HepG2 (cell line): Measurements from ENCODE around the gene SLC34A3. TPM values are rescaled to one million over a fixed set of nuclear protein-coding genes. Genes with fewer than 3 reads are reported as not detected.
A peak's percentile ranks its signal among the peaks of the same experiment; 100 is the strongest.

Experiments
- ATAC-seq: fragments of 200-7000 bp; cut with Tn5 transposase; 3 replicates; pipeline ENCODE4 v1.9.1; 2020; ENCODE audit warnings: mild to moderate bottlenecking, moderate library complexity
- BruUV-seq: library from RNA; stranded (reverse); fragments of 400-500 nt; replicated peaks from 2 replicates; lab custom pipeline; 2021; lab: Mats Ljungman, UMichigan
- CTCF ChIA-PET: fragments of 300-600 bp; formaldehyde crosslinking; extraction: SDS; loops from one replicate; lab custom pipeline; 2021; ENCODE audit warnings: low total read pairs, inconsistent platforms, low intra/inter-chr PET ratio; lab: Yijun Ruan, JAX
- POLR2A ChIA-PET: fragments of 350-600 bp; sonication (Branson Sonifier 250); formaldehyde crosslinking; loops from one replicate; lab custom pipeline; 2020; ENCODE audit warnings: antibody characterized with exemption, inconsistent platforms; lab: Yijun Ruan, JAX
- DNase-seq: peaks from one replicate; pipeline ENCODE4 v3.0.0-alpha.2; 2015; ENCODE audit warnings: low spot score
- FAIRE-seq: peaks from 3 replicates; lab custom pipeline; 2011; peaks lifted over from hg19 to GRCh38; lab: Jason Lieb, UNC
- H2AFZ ChIP-seq: one replicate; pipeline ENCODE4 v1.6.1; 2011; ENCODE audit warnings: low read length, inconsistent platforms
- H3K27ac ChIP-seq: fragments of 300-600 bp; 3 replicates; pipeline ENCODE4 v1.8.0; 2011; ENCODE audit warnings: mixed run types, mild to moderate bottlenecking, mixed read lengths, low read length, inconsistent platforms; ENCODE audit not compliant: insufficient read depth; ENCODE audit errors: extremely low read length
- H3K27me3 ChIP-seq, 2 experiments: fragments of 200-600 bp in 1 of 2; 2 replicates in 1 of 2; 3 replicates in 1 of 2; pipeline versions ENCODE4 v1.6.0 to v1.8.0; 2011; ENCODE audit warnings: low read length in 2 of 2, mild to moderate bottlenecking in 2 of 2, moderate library complexity in 2 of 2, inconsistent platforms in 1 of 2; ENCODE audit not compliant: insufficient read depth in 2 of 2, control insufficient read depth in 1 of 2
- H3K36me3 ChIP-seq, 2 experiments: fragments of 200-600 bp in 1 of 2; replicated peaks in 1 of 2; 2 replicates in 1 of 2; 3 replicates in 1 of 2; pipeline versions ENCODE4 v1.5.1 to v1.8.0; 2011; ENCODE audit warnings: low read length in 2 of 2, inconsistent platforms in 1 of 2; ENCODE audit not compliant: insufficient read depth in 2 of 2, control insufficient read depth in 1 of 2
- H3K4me1 ChIP-seq: 2 replicates; pipeline ENCODE4 v1.5.1; 2012; ENCODE audit warnings: low read length, inconsistent platforms; ENCODE audit not compliant: insufficient read depth
- H3K4me2 ChIP-seq: 2 replicates; pipeline ENCODE4 v1.6.0; 2011; ENCODE audit warnings: low read depth, low read length, inconsistent platforms
- H3K4me3 ChIP-seq, 3 experiments: fragments of 200-600 bp in 1 of 3; sonication (generic), shearing (Covaris generic) in 1 of 3; replicated peaks in 1 of 3; 2 replicates each; pipeline ENCODE4 v1.5.1; 2011 to 2016; ENCODE audit warnings: low read length in 3 of 3, inconsistent platforms in 2 of 3, low read depth in 2 of 3, mild to moderate bottlenecking in 2 of 3, control low read depth in 1 of 3, mixed read lengths in 1 of 3; ENCODE audit not compliant: insufficient read depth in 1 of 3
- H3K79me2 ChIP-seq: one replicate; pipeline ENCODE4 v1.6.1; 2011; ENCODE audit warnings: low read length, inconsistent platforms; ENCODE audit not compliant: insufficient read depth
- H3K9ac ChIP-seq: 2 replicates; pipeline ENCODE4 v1.6.0; 2011; ENCODE audit warnings: mild to moderate bottlenecking, low read depth, low read length, inconsistent platforms; ENCODE audit not compliant: insufficient read depth
- H3K9me3 ChIP-seq: 2 replicates; pipeline ENCODE4 v1.5.1; 2012; ENCODE audit warnings: mild to moderate bottlenecking, low read length
- H4K20me1 ChIP-seq: 2 replicates; pipeline ENCODE4 v1.6.0; 2011; ENCODE audit warnings: inconsistent platforms, mild to moderate bottlenecking, low read length, moderate library complexity; ENCODE audit not compliant: insufficient read depth
- ARNTL ChIP-seq: sonication (generic); formaldehyde crosslinking; IDR thresholded peaks from 2 replicates; pipeline ENCODE4 v1.4.0; 2020; ENCODE audit warnings: mild to moderate bottlenecking, missing genetic modification reagents
- ATF6 ChIP-seq: sonication (generic); formaldehyde crosslinking; conservative IDR thresholded peaks from 2 replicates; pipeline ENCODE4 v1.4.0; 2020; ENCODE audit warnings: missing genetic modification reagents
- CBFB ChIP-seq: sonication (generic); formaldehyde crosslinking; IDR thresholded peaks from 2 replicates; pipeline ENCODE4 v1.4.0; 2020; ENCODE audit warnings: missing genetic modification reagents
- MXD3 ChIP-seq: IDR thresholded peaks from 2 replicates; pipeline ENCODE4 v1.6.1; 2016; ENCODE audit warnings: mild to moderate bottlenecking, missing biosample characterization, missing genetic modification reagents
- SMARCE1 ChIP-seq: fragments of 450-650 bp; IDR thresholded peaks from 2 replicates; pipeline ENCODE4 v1.6.1; 2017; ENCODE audit warnings: borderline replicate concordance
- TMF1 ChIP-seq: sonication (generic); formaldehyde crosslinking; IDR thresholded peaks from 2 replicates; pipeline ENCODE4 v1.8.1; 2022; ENCODE audit warnings: low read depth, missing genetic modification reagents
- ZFAT ChIP-seq: sonication (generic); formaldehyde crosslinking; conservative IDR thresholded peaks from 2 replicates; pipeline ENCODE4 v1.8.1; 2023; ENCODE audit warnings: missing genetic modification reagents, inconsistent platforms
- ZNF18 ChIP-seq: sonication (generic); formaldehyde crosslinking; IDR thresholded peaks from 2 replicates; pipeline ENCODE4 v1.8.0; 2022; ENCODE audit warnings: mild to moderate bottlenecking, missing genetic modification reagents; ENCODE audit not compliant: insufficient replicate concordance
- ZNF317 ChIP-seq: sonication (generic); formaldehyde crosslinking; IDR thresholded peaks from 2 replicates; pipeline ENCODE4 v1.5.0; 2020; ENCODE audit warnings: mild to moderate bottlenecking, missing genetic modification reagents
- ZNF609 ChIP-seq: sonication (generic); formaldehyde crosslinking; IDR thresholded peaks from 2 replicates; pipeline ENCODE4 v1.4.0; 2020; ENCODE audit warnings: mild to moderate bottlenecking, missing genetic modification reagents, borderline replicate concordance
- WGBS: methylation state at CpG from one replicate; pipeline ENCODE4 v1.1.6; 2017; ENCODE audit warnings: low lambda C conversion rate; 5-methylcytosine and 5-hydroxymethylcytosine counted together
- in situ Hi-C: cut with HindIII; loops from 2 replicates; pipeline ENCODE4 v1.10.0; 2017; ENCODE audit warnings: low pct_unique_long_range_greater_than_20kb; ENCODE audit not compliant: extremely low pct_ligation_motif_present
- intact Hi-C: fragments of 100-400 bp; cut with micrococcal nuclease; formaldehyde crosslinking; loops from one replicate; pipeline ENCODE4 v1.10.0; 2022; ENCODE audit not compliant: unreplicated experiment
- polyA plus RNA-seq, 8 experiments: library from polyadenylated mRNA; depleted of rRNA in 3 of 8; stranded (reverse) in 7 of 8; unstranded in 1 of 8; fragments of >200 nt; fragmentation: Illumina TruSeq in 4 of 8; extraction: Trizol in 4 of 8; gene quantifications; 2 replicates each; pipeline versions ENCODE4 v1.2.1 to v1.2.3, GENCODE V29; 2011 to 2016; ENCODE audit warnings: low read depth in 4 of 8, missing spikeins in 1 of 8, mixed read lengths in 1 of 8; ENCODE audit not compliant: insufficient read depth in 1 of 8
- total RNA-seq, 5 experiments: library from RNA; depleted of rRNA; stranded (reverse); fragments of >200 nt; fragmentation: Illumina TruSeq; extraction: Trizol; gene quantifications; 2 replicates each; pipeline ENCODE4 v1.2.3, GENCODE V29; 2016; ENCODE audit warnings: low read depth in 1 of 5
- TF ChIP-seq, protein P1 (sequence below): IDR thresholded peaks from 2 replicates; pipeline ENCODE4 v1.6.1; 2016; ENCODE audit warnings: mild to moderate bottlenecking

SLC34A3 gene
- total and polyA plus RNA-seq, 2 of the 13 experiments (the other 11 are each of a cell fraction or from before 2014, with no cell fraction given): 0.07 to 1.0 TPM

- WGBS: 2% methylated on average over 25 of the region's 98 CpGs
- Histone ChIP-seq H3K27me3 (no peaks in the 10 kb centered on the region), H3K9me3 (no peaks in the 10 kb centered on the region), H3K9ac (peak within 1 kb of the TSS; percentile 87), H3K79me2 (peaks cover 26% of the 10 kb centered on the region), H3K4me1 (peaks cover 28% of the 10 kb centered on the region), H4K20me1 (no peaks in the 10 kb centered on the region), H3K4me3 (peak within 1 kb of the TSS; percentile 84 to 99 (median 97)), H3K36me3 (peaks cover 17 to 28% of the 10 kb centered on the region in 2 experiments; a peak in 3 of 5 replicates), H2AFZ (no peak within 1 kb of the TSS), H3K4me2 (peak within 1 kb of the TSS; percentile 94), H3K27ac (peak within 1 kb of the TSS; percentile 81)
- ATAC-seq (peak; percentile 84), FAIRE-seq (peak; percentile 30), DNase-seq (peak; percentile 85)
- POLR2A ChIA-PET: interaction anchor here (0.8 to 3.8 kb wide), 28 partner anchors 10 to 133 kb away, joined by 3 to 52 read pairs (median 7); partner anchors contain the start of genes MAN1B1, NDOR1, NELFB and RNF208
- intact Hi-C loops: loop anchor here (1.0 to 2.0 kb wide), 3 partner anchors 16 to 38 kb away; partner anchors contain the start of genes NDOR1, RNF224 and TMEM203
- BruUV-seq: TSS peak; percentile 85
- in situ Hi-C loops: loop anchor here (5.0 kb wide), 1 partner anchor 39 kb away; the partner anchor contains the start of genes CYSRT1 and RNF224
- CTCF ChIA-PET: interaction anchor here (0.8 to 2.6 kb wide), 4 partner anchors 11 to 74 kb away, joined by 3 to 19 read pairs (median 10); partner anchors contain the start of gene RNF224
- no peak; the same call in 1 of the 2 replicates for TF ChIP-seq ZNF609 (CRISPR knock-in tag)
- TF ChIP-seq SMARCE1: no peak
- 0 out of 2 replicates have a peak, but pooled peaks have one; percentile 43 for TF ChIP-seq ZNF317 (CRISPR knock-in tag)
- TF ChIP-seq MXD3 (CRISPR knock-in tag): peak; percentile 85
- TF ChIP-seq ZNF18 (CRISPR knock-in tag): peak; percentile 75
- no peak for TF ChIP-seq ARNTL (CRISPR knock-in tag)
- peak; percentile 91 for TF ChIP-seq CBFB (CRISPR knock-in tag)
- TF ChIP-seq ATF6 (CRISPR knock-in tag): no peak; the same call in 1 of the 2 replicates
- TF ChIP-seq, protein P1, sequence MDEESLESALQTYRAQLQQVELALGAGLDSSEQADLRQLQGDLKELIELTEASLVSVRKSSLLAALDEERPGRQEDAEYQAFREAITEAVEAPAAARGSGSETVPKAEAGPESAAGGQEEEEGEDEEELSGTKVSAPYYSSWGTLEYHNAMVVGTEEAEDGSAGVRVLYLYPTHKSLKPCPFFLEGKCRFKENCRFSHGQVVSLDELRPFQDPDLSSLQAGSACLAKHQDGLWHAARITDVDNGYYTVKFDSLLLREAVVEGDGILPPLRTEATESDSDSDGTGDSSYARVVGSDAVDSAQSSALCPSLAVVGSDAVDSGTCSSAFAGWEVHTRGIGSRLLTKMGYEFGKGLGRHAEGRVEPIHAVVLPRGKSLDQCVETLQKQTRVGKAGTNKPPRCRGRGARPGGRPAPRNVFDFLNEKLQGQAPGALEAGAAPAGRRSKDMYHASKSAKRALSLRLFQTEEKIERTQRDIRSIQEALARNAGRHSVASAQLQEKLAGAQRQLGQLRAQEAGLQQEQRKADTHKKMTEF (CRISPR knock-in tag): peak; percentile 89; the same call in 1 of the 2 replicates
- TF ChIP-seq TMF1 (CRISPR knock-in tag): peak; percentile 25; the same call in 1 of the 2 replicates
- no peak for TF ChIP-seq ZFAT (CRISPR knock-in tag)
Observed at GRCh38 chr9:137188490-137189296, 42.0 kb upstream of the SLC34A3 start, which contains the start of the genes ANAPC2 and SSNA1. Gene ANAPC2, minus strand, starts transcription at chr9:137188560. Its CDS starts 28 bp downstream, at chr9:137188532. Gene SSNA1, plus strand, starts transcription at chr9:137188676. Its CDS starts 51 bp downstream, at chr9:137188727.
